Activated gamma-delta T cell treated with Interleukin-2 at 50 U/mL for 16 hours (primary cell): ENCODE measurements around the gene GDE1.

Source experiments
- DNase-seq: peaks from one replicate; pipeline ENCODE4 v3.0.0-alpha.2; 2020

Gene GDE1

DNA sequence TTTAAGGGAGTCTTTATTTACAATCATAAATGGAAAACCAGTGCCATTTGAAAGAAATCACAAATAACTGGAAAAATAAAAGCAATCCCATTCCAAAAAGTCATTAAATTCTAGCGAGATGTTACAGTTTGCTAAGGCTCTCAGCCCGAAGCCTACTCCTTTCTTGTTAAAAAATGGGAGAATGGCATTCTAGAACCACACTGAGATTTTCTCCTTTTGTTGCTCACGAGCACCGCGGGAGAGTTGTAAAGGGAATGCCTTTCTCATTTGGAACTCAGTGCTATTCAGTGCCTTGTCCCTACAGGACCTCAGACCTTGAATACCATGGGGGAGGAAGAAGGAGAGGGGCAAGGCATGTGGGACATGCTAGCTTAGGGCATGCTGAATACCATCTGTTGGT is 36.3 kb downstream of the GDE1 start:
- DNase-seq, result no peak

DNA sequence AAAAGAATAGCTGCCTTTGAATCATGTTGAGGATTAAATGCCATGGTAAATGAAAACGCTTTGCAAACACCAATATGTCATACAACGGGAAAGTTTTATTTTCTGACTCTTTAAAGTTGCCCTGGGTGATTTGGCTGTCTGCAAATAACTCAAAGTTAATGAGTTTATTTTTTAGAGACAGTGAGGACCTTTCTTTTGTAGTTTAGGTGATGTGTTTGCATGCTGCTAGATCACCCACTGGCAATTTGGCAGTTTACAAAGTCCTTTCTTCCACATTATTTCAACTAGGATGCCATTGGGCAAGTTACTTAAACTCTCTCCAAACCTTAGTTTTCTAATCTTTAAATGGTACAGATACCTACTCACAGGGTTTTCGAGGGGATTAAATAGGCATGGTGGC is 37.8 kb downstream of the GDE1 start:
- DNase-seq, result no peak

GRCh38 chr16:19482291-19482690 is 39.6 kb downstream of the GDE1 start:
- DNase-seq, result no peak

- DNase-seq, result no peak
Measured at GRCh38 chr16:19481769-19482168, 40.1 kb downstream of the GDE1 start.

GRCh38 chr16:19481296-19481695 is 40.6 kb downstream of the GDE1 start:
- no peak for DNase-seq

GRCh38 chr16:19479302-19479721 is 42.6 kb downstream of the GDE1 start:
- DNase-seq, result no peak

- DNase-seq, result no peak
Measured at GRCh38 chr16:19478505-19478904, 43.4 kb downstream of the GDE1 start.

DNA sequence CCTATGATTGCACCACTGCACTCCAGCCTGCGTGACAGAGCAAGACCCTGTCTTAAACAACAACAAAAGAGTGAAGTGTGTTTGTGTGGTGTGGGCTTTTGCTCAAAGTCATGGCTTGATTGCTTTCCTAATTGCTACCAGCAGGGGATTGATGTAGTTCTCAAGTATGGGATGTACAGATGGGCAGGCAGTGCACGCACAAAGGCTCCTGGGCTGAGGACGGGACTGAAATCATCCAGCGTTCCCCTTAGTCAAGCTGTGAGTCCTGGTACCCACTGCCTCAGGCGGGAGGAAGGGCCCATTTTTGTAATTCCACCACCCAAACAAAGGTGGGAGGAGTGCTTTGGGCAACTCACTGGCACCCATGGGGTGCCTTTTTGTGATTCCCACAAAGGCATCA is 47.3 kb downstream of the GDE1 start:
- DNase-seq, result no peak

- no peak for DNase-seq
Measured at GRCh38 chr16:19472482-19472881, 49.4 kb downstream of the GDE1 start.

GRCh38 chr16:19468300-19468699 is 53.6 kb downstream of the GDE1 start:
- no peak for DNase-seq

GRCh38 chr16:19463468-19464315 is 58.2 kb downstream of the GDE1 start:
- DNase-seq, result no peak

DNA sequence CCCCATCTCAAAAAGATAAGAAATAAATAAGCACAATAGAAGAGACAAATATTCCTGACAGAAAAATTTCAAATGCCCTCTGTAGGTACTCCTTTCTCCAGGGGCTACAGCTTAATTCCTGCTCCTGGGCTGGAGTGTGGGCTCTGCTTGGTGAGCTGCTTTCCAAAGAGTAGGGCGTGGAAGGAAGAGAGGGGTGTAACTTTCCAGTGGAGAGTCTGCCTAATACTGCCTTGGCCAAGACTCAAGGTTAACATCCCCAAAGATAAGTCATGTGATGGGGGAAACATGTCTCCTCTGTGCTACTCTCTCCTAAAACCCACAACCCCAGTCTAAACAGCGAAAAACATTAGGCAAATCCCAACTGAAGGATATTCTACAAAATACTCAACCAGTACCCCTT is 61.5 kb downstream of the GDE1 start:
- no peak for DNase-seq

- DNase-seq, result no peak
Measured at GRCh38 chr16:19458722-19459379, 63.0 kb downstream of the GDE1 start.
